Measurements from ENCODE around the gene ERC2. TPM values are rescaled to one million over a fixed set of nuclear protein-coding genes. Genes with fewer than 3 reads are reported as not detected.

ERC2 gene
- total RNA-seq, 1 donor from 2014 or later = 0.65 TPM

DNA sequence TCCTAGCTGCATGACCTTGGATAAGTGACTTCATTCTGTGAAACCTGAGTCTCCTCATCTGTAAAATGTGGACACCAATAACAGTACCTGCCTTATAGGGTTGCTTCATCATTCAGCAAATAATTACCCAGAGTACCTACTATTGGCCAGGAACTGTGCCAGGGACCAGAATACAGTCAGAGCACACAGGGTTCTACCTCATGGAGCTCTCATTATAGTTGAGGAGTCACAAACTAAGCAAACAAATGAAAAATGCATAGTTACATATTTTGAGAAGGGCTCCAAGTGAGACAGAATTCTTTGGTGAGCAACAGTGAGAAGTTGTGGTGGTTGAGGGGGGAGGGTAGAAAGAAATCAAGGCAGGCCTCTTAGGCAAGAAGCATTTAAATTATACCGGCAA lies 672.5 kb downstream of the ERC2 start:
- TF ChIP-seq, protein P1, sequence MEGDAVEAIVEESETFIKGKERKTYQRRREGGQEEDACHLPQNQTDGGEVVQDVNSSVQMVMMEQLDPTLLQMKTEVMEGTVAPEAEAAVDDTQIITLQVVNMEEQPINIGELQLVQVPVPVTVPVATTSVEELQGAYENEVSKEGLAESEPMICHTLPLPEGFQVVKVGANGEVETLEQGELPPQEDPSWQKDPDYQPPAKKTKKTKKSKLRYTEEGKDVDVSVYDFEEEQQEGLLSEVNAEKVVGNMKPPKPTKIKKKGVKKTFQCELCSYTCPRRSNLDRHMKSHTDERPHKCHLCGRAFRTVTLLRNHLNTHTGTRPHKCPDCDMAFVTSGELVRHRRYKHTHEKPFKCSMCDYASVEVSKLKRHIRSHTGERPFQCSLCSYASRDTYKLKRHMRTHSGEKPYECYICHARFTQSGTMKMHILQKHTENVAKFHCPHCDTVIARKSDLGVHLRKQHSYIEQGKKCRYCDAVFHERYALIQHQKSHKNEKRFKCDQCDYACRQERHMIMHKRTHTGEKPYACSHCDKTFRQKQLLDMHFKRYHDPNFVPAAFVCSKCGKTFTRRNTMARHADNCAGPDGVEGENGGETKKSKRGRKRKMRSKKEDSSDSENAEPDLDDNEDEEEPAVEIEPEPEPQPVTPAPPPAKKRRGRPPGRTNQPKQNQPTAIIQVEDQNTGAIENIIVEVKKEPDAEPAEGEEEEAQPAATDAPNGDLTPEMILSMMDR (IDR thresholded peaks at IDR 0.05) = no peak
- H3K36me3 Mint-ChIP-seq (ENCODE audit: low read depth) = peaks cover 3% of the 10 kb centered on the region
- DNase-seq (ENCODE audit: low spot score) = no peak
- H3K4me1 Mint-ChIP-seq (ENCODE audit: low read depth) = peaks cover 23% of the 10 kb centered on the region
- no peak overlapping the region for H3K4me3 Mint-ChIP-seq (ENCODE audit: unreplicated experiment)
- H3K27me3 Mint-ChIP-seq (ENCODE audit: low read depth) = no peaks in the 10 kb centered on the region
- H3K27ac Mint-ChIP-seq (ENCODE audit: unreplicated experiment) = peak overlapping the region; percentile 34
- H3K9me3 Mint-ChIP-seq (ENCODE audit: low read depth) = peaks cover 10% of the 10 kb centered on the region

DNA sequence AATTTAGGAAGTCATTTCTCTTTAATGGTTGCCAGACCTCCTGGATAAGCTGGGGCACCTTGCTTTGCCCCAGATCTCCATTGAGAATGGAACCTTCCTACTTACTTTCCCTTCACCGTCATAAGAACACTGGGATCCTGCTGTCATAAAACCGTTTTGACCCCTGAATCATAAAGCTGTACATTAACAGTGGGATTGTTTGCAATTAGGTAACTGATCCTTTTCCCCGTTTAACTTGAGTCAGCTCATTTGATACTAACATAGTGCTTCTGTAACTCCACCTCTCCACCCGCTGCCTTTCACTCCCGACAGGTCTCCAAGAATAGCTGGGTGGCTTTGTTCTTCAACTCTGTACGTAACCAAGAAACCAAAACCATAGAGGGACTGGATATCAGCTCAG lies 673.0 kb downstream of the ERC2 start:
- H3K27me3 Mint-ChIP-seq (ENCODE audit: low read depth) = no peaks in the 10 kb centered on the region
- no peak for DNase-seq (ENCODE audit: low spot score)
- peak overlapping the region; percentile 34 for H3K27ac Mint-ChIP-seq (ENCODE audit: unreplicated experiment)
- H3K36me3 Mint-ChIP-seq (ENCODE audit: low read depth) = peaks cover 3% of the 10 kb centered on the region
- H3K4me3 Mint-ChIP-seq (ENCODE audit: unreplicated experiment) = no peak overlapping the region
- TF ChIP-seq, protein P1 (IDR thresholded peaks at IDR 0.05) = no peak
- H3K9me3 Mint-ChIP-seq (ENCODE audit: low read depth) = peaks cover 10% of the 10 kb centered on the region
- peaks cover 24% of the 10 kb centered on the region for H3K4me1 Mint-ChIP-seq (ENCODE audit: low read depth)

DNA sequence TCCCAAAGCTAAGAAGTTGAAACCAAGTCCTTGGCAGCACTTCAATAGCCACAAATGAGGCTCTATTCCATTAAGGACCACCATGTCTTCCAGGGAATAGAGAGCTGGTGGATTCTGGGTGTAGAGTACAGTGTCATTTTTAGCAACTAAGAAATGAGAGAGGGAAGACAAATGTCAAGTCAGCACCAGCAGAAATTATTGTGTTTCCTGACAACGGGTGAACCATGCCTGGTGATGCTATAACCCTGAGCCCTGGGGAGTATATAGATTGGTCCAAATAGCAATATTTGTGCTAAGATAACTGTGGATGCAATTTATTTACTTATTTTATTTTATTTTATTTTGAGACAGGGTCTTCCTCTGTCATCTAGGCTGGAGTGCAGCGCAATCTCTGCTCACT lies 675.5 kb downstream of the ERC2 start:
- no peak for DNase-seq (ENCODE audit: low spot score)
- H3K4me1 Mint-ChIP-seq (ENCODE audit: low read depth) = peaks cover 24% of the 10 kb centered on the region
- no peak overlapping the region for H3K27ac Mint-ChIP-seq (ENCODE audit: unreplicated experiment)
- H3K9me3 Mint-ChIP-seq (ENCODE audit: low read depth) = peaks cover 4% of the 10 kb centered on the region
- no peak overlapping the region for H3K4me3 Mint-ChIP-seq (ENCODE audit: unreplicated experiment)
- peaks cover under 1% of the 10 kb centered on the region for H3K36me3 Mint-ChIP-seq (ENCODE audit: low read depth)
- TF ChIP-seq, protein P1 (IDR thresholded peaks at IDR 0.05) = no peak
- H3K27me3 Mint-ChIP-seq (ENCODE audit: low read depth) = no peaks in the 10 kb centered on the region

- Mint-ChIP-seq H3K4me1 (ENCODE audit: low read depth) (peaks cover 24% of the 10 kb centered on the region), H3K4me3 (ENCODE audit: unreplicated experiment) (no peak overlapping the region), H3K27me3 (ENCODE audit: low read depth) (no peaks in the 10 kb centered on the region), H3K36me3 (ENCODE audit: low read depth) (no peaks in the 10 kb centered on the region), H3K27ac (ENCODE audit: unreplicated experiment) (no peak overlapping the region), H3K9me3 (ENCODE audit: low read depth) (peaks cover 3% of the 10 kb centered on the region)
- TF ChIP-seq, protein P1 (IDR thresholded peaks at IDR 0.05) = no peak
- DNase-seq (ENCODE audit: low spot score) = no peak
These were observed 676.3 kb downstream of the ERC2 start for GRCh38 chr3:55792009-55792408.

DNA sequence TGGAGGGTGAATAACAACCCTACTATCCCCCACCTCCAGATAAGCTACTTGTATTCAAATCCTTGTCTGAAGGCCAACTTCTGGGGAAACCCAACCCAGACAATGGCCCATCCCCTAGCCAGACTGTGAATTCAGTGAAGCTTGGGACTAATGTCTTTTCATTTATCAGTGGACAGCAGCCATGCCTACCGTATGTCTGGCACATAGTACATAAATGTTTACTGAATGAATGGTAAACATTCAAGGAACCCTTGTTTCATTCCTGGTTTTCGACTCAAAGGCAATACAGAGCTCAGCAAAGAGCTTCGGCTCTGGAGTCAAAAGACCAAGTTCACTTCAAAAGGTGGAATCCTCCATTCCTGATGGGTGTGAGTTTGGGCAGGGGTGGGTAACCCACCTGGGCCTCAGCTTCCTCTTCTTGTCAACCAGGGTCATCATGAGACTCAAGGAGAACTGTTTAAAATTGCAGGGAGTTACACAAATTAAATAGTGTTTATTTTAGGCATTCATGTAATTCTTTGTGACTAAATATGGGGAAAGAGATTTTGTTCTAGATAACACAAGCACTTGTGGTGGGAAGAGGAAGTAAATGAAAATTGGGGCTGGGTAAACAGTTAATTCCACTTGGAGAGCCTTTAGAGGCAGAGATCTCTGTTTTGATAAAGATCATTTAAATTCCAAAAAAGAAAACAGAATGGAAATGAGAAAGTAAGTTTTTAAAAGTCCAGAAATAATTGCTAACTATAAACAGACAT lies 677.5 kb downstream of the ERC2 start:
- H3K27me3 Mint-ChIP-seq (ENCODE audit: low read depth) = no peaks in the 10 kb centered on the region
- TF ChIP-seq, protein P1 (IDR thresholded peaks at IDR 0.05) = no peak

More for the DNA sequence above, 677.5 kb downstream of the ERC2 start:
- Mint-ChIP-seq H3K9me3 (ENCODE audit: low read depth) (no peaks in the 10 kb centered on the region), H3K27ac (ENCODE audit: unreplicated experiment) (peak overlapping the region; percentile 15), H3K4me1 (ENCODE audit: low read depth) (peaks cover 17% of the 10 kb centered on the region), H3K4me3 (ENCODE audit: unreplicated experiment) (no peak overlapping the region), H3K36me3 (ENCODE audit: low read depth) (no peaks in the 10 kb centered on the region)
- no peak for DNase-seq (ENCODE audit: low spot score)

Data from chondrocyte (in vitro differentiated cells).